Neural progenitor cell (in vitro differentiated cells): Measurements from ENCODE around the gene TBC1D9. TPM values are rescaled to one million over a fixed set of nuclear protein-coding genes. Genes with fewer than 3 reads are reported as not detected.

Experiments
- DNase-seq: peaks from one replicate; pipeline ENCODE4 v3.0.0-alpha.2; 2016; ENCODE audit warnings: low spot score
- H2AFZ ChIP-seq: fragments of 200-600 bp; sonication (generic); replicated peaks from 2 replicates; pipeline ENCODE4 v1.6.1; 2016; ENCODE audit warnings: antibody characterized with exemption
- H3F3A ChIP-seq: fragments of 200-600 bp; sonication (generic); 2 replicates; pipeline ENCODE4 v1.6.1; 2016; ENCODE audit warnings: antibody characterized with exemption, low read depth
- H3K27ac ChIP-seq: fragments of 200-600 bp; sonication (generic); 2 replicates; pipeline ENCODE4 v1.5.1; 2016; ENCODE audit warnings: mild to moderate bottlenecking
- H3K27me3 ChIP-seq: fragments of 200-600 bp; sonication (generic); 2 replicates; pipeline ENCODE4 v1.6.1; 2016; ENCODE audit warnings: mild to moderate bottlenecking, moderate library complexity
- H3K36me3 ChIP-seq: fragments of 200-600 bp; sonication (generic); 2 replicates; pipeline ENCODE4 v1.5.1; 2016
- H3K4me1 ChIP-seq: fragments of 200-600 bp; sonication (generic); 2 replicates; pipeline ENCODE4 v1.6.1; 2016; ENCODE audit warnings: mixed run types
- H3K4me2 ChIP-seq: fragments of 200-600 bp; sonication (generic); 2 replicates; pipeline ENCODE4 v1.6.1; 2016
- H3K4me3 ChIP-seq: fragments of 200-600 bp; sonication (generic); 2 replicates; pipeline ENCODE4 v1.5.1; 2016
- H3K79me2 ChIP-seq: fragments of 200-600 bp; sonication (generic); 2 replicates; pipeline ENCODE4 v1.6.1; 2016; ENCODE audit warnings: low read depth
- H3K9ac ChIP-seq: fragments of 200-600 bp; sonication (generic); 2 replicates; pipeline ENCODE4 v1.6.1; 2016
- H3K9me3 ChIP-seq: fragments of 200-600 bp; sonication (generic); 2 replicates; pipeline ENCODE4 v1.5.1; 2016; ENCODE audit warnings: low read depth
- H4K20me1 ChIP-seq: fragments of 200-600 bp; sonication (generic); 2 replicates; pipeline ENCODE4 v1.6.1; 2016; ENCODE audit warnings: low read depth
- H3K27ac Mint-ChIP-seq: 3 replicates; pipeline ENCODE4 v1.8.0; 2021; ENCODE audit warnings: mixed read lengths
- H3K27me3 Mint-ChIP-seq: 2 replicates; pipeline ENCODE4 v1.8.0; 2022; ENCODE audit warnings: low read depth, mild to moderate bottlenecking, inconsistent platforms, moderate library complexity, mixed read lengths; ENCODE audit not compliant: insufficient read depth
- H3K36me3 Mint-ChIP-seq: 3 replicates; pipeline ENCODE4 v1.8.0; 2021; ENCODE audit warnings: mixed read lengths
- H3K4me1 Mint-ChIP-seq: 3 replicates; pipeline ENCODE4 v1.8.0; 2021; ENCODE audit warnings: mixed read lengths
- H3K4me3 Mint-ChIP-seq: 3 replicates; pipeline ENCODE4 v1.8.0; 2021; ENCODE audit warnings: mild to moderate bottlenecking, moderate library complexity, mixed read lengths
- H3K9me3 Mint-ChIP-seq: 3 replicates; pipeline ENCODE4 v1.8.0; 2020; ENCODE audit warnings: mixed read lengths
- CTCF ChIP-seq: fragments of 200-600 bp; sonication (generic); IDR thresholded peaks from 2 replicates; pipeline ENCODE4 v1.5.1; 2017; ENCODE audit warnings: antibody characterized with exemption, mild to moderate bottlenecking
- EZH2 ChIP-seq: fragments of 200-600 bp; sonication (generic); IDR thresholded peaks from 2 replicates; pipeline ENCODE4 v1.6.1; 2017; ENCODE audit warnings: antibody characterized with exemption, mild to moderate bottlenecking, moderate library complexity
- EZH2phosphoT487 ChIP-seq: fragments of 200-600 bp; sonication (generic); IDR thresholded peaks from 2 replicates; pipeline ENCODE4 v1.6.1; 2017; ENCODE audit warnings: antibody characterized with exemption
- total RNA-seq: library from RNA; depleted of rRNA; stranded (reverse); fragments of >200 nt; gene quantifications from 2 replicates; pipeline ENCODE4 v1.2.3, GENCODE V29; 2015; ENCODE audit warnings: low replicate concordance

Gene TBC1D9
- total RNA-seq, 1 donor from 2014 or later: 11.3 TPM

GRCh38 chr4:140635606-140636005 is 120.6 kb downstream of the TBC1D9 start:
- no peak overlapping the region for H3K27ac Mint-ChIP-seq
- Histone ChIP-seq H3K4me1 (no peaks in the 10 kb centered on the region), H3F3A (no peaks in the 10 kb centered on the region), H3K36me3 (no peaks in the 10 kb centered on the region), H3K27me3 (no peaks in the 10 kb centered on the region), H3K4me3 (no peak overlapping the region), H3K9ac (no peak overlapping the region), H3K4me2 (no peak overlapping the region), H4K20me1 (no peaks in the 10 kb centered on the region), H2AFZ (no peak overlapping the region), H3K27ac (no peak overlapping the region), H3K79me2 (no peaks in the 10 kb centered on the region), H3K9me3 (no peaks in the 10 kb centered on the region)
- H3K36me3 Mint-ChIP-seq: peaks cover 18% of the 10 kb centered on the region
- no peaks in the 10 kb centered on the region for H3K9me3 Mint-ChIP-seq
- peaks cover 3% of the 10 kb centered on the region for H3K27me3 Mint-ChIP-seq
- TF ChIP-seq EZH2phosphoT487: no peak
- TF ChIP-seq EZH2: no peak
- TF ChIP-seq CTCF: no peak
- peaks cover 5% of the 10 kb centered on the region for H3K4me1 Mint-ChIP-seq
- no peak overlapping the region for H3K4me3 Mint-ChIP-seq
- peak; percentile 53 for DNase-seq

- Histone ChIP-seq H3K9me3 (no peaks in the 10 kb centered on the region), H3K27me3 (no peaks in the 10 kb centered on the region), H3K4me2 (no peak overlapping the region), H3K36me3 (no peaks in the 10 kb centered on the region), H3F3A (no peaks in the 10 kb centered on the region), H3K79me2 (no peaks in the 10 kb centered on the region), H4K20me1 (no peaks in the 10 kb centered on the region), H3K9ac (no peak overlapping the region), H3K4me1 (no peaks in the 10 kb centered on the region), H2AFZ (no peak overlapping the region), H3K27ac (no peak overlapping the region), H3K4me3 (no peak overlapping the region)
- Mint-ChIP-seq H3K36me3 (peaks cover 19% of the 10 kb centered on the region), H3K27ac (no peak overlapping the region), H3K4me1 (peaks cover 10% of the 10 kb centered on the region), H3K4me3 (no peak overlapping the region), H3K9me3 (no peaks in the 10 kb centered on the region), H3K27me3 (peaks cover 3% of the 10 kb centered on the region)
- no peak for DNase-seq
- TF ChIP-seq EZH2phosphoT487 (no peak), CTCF (no peak), EZH2 (no peak)
These were observed 122.2 kb downstream of the TBC1D9 start for GRCh38 chr4:140633951-140634350.

GRCh38 chr4:140633124-140633523 is 123.1 kb downstream of the TBC1D9 start:
- no peaks in the 10 kb centered on the region for H4K20me1 ChIP-seq
- TF ChIP-seq EZH2phosphoT487: no peak
- no peak for TF ChIP-seq CTCF
- no peak for TF ChIP-seq EZH2
- H3K4me3 ChIP-seq: no peak overlapping the region
- Mint-ChIP-seq H3K36me3 (peaks cover 25% of the 10 kb centered on the region), H3K4me3 (no peak overlapping the region), H3K27ac (no peak overlapping the region), H3K27me3 (peaks cover 3% of the 10 kb centered on the region), H3K9me3 (no peaks in the 10 kb centered on the region), H3K4me1 (peaks cover 10% of the 10 kb centered on the region)
- no peaks in the 10 kb centered on the region for H3K36me3 ChIP-seq
- no peaks in the 10 kb centered on the region for H3K79me2 ChIP-seq
- H3K9ac ChIP-seq: no peak overlapping the region
- H3K27ac ChIP-seq: no peak overlapping the region
- H3F3A ChIP-seq: no peaks in the 10 kb centered on the region
- H3K4me1 ChIP-seq: no peaks in the 10 kb centered on the region
- DNase-seq: no peak
- no peaks in the 10 kb centered on the region for H3K9me3 ChIP-seq
- H3K27me3 ChIP-seq: no peaks in the 10 kb centered on the region
- H2AFZ ChIP-seq: no peak overlapping the region
- H3K4me2 ChIP-seq: no peak overlapping the region
